Glomerular endothelial cell (primary cell): ENCODE measurements around the gene MYCL. TPM values are rescaled to one million over a fixed set of nuclear protein-coding genes. Genes with fewer than 3 reads are reported as not detected.

Experiments
- DNase-seq: peaks from one replicate; pipeline ENCODE4 v3.0.0-alpha.2; 2011; ENCODE audit warnings: low read depth, low spot score; ENCODE audit errors: extremely low read depth
- total RNA-seq: library from RNA; depleted of rRNA; stranded (reverse); fragments of >200 nt; gene quantifications from 2 replicates; pipeline ENCODE4 v1.2.3, GENCODE V29; 2015

Gene MYCL, protein sequence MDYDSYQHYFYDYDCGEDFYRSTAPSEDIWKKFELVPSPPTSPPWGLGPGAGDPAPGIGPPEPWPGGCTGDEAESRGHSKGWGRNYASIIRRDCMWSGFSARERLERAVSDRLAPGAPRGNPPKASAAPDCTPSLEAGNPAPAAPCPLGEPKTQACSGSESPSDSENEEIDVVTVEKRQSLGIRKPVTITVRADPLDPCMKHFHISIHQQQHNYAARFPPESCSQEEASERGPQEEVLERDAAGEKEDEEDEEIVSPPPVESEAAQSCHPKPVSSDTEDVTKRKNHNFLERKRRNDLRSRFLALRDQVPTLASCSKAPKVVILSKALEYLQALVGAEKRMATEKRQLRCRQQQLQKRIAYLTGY
- total RNA-seq: 2.5 and 3.3 TPM in 2 replicates

DNA sequence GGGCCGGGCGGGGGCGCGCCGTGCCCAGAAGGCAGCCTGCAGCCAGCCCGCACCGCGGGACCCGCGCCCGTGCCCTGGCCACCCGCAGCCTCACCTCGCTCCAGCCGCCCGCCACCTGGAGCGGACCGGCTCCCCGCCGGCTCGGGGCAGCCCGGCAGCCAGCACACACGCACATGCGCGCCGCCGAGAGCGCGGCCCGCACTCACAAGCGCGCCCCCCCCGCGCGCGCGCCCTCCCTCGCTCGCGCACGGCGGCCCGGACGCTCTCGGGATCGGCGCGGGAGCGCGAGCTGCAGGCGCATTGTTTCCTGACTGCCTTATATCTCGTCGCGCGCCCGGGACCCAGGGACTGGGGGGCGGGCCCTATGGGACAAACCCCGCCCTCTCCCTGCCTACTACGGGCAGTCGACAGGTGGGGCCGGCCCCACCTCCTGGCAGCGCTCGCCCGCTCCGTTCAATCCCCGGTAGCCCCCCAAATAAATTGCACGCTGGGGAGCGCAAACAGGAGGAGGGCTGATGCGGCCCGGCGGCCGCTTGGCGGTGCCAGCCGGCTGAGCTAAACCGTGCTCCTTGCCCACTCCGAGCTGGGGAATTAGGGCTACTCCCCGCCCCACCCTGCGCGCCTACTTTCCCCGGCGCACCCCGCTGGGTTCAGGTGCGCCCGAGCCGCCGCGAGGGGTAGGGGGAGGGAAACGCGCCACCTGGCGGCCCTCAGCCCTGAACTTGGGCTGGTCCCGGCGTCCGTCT lies at the start of gene MYCL:
Gene MYCL, minus strand, starts transcription at position 204 of the 746 bp plus-strand sequence. CDS start 483 bp downstream, outside the sequence.
- no peak for DNase-seq

DNA sequence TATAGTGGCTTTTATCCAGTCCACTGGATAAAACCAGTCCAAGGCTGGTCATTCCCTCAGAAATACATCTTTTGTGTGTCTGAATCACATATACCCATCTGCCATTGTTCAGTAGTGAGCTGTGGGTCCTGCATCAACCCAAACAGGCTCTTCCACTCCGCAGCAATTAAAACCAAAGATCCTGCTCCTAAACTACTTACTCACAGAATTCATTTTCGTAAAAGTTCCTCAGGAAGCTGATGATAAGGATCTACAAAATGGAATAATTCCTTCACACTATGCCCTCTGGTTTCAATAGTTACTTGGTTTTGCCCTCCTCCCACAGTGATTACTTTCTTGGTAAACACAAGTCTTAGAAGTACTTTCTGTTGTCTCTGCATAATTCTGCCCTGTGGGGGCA lies 48.2 kb upstream of the MYCL start:
- no peak for DNase-seq

DNA sequence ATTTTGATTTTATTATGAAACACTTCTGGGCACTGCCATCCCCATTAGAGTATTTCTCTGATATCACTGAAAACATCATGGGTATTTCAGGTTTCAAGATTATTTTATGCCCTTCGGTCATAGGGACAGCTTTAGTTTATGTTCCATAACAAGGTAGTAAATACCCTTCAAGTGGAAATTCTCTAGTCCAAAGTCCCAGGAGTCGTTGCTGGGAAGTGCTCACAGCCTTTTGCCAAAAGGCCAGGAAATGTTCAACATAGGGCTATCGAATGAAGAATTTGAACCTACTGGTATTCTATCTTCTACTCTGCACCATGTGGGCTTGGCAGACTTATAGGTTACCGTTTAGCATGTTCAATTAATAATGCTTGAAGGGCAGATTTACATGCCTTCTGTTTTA lies 45.5 kb upstream of the MYCL start:
- DNase-seq: no peak

DNA sequence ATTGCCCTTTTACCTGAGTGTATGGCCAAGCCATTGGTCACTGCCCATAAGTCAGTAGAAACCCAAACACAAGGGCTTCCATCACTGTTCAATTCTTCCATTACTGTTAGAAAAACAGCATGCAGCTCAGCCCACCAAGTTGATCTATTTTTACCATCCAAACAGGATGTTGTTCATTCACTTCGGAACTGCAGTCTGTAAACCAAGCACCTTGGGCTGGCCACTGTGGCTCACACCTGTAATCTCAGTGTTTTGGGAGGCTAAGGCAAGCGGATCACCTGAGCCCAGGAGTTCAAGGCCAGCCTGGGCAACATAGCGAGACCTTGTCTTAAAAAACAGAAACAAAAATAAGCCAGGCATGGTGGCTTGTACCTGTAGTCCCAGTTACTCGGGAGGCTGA lies 44.5 kb upstream of the MYCL start:
- no peak for DNase-seq

DNA sequence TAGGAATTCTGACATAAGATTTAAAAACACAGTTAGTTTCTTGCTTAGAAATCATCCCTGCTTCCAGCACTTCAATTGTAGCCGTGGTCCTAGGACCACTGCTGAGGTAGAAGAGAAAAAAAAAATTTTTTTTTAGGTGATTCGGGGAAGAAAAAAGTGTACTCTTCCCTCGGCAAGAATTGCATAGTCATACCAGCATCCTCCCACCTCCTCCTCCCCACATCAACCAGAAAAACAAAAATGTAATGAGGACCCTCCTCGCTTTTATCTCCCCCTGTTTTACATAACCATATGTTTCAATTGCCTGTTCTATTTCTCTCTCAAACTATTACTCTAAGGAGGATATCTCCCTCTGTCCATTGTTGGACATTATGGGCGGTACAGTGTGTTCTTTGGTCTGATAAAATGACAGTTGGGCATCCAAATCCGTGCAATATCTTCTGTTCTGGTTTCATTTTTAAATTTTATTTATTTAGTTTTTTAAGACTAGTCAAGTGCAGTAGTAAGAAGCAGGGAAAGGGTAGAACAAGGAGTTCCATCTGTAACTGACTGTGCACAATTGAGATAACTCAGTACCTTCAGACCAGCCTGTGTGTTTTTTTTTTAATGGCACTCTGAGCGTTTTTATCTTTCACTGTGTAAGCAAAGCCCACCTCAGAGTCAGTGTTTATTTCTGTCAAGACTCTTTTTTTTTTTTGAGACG lies 42.8 kb upstream of the MYCL start:
- no peak for DNase-seq

DNA sequence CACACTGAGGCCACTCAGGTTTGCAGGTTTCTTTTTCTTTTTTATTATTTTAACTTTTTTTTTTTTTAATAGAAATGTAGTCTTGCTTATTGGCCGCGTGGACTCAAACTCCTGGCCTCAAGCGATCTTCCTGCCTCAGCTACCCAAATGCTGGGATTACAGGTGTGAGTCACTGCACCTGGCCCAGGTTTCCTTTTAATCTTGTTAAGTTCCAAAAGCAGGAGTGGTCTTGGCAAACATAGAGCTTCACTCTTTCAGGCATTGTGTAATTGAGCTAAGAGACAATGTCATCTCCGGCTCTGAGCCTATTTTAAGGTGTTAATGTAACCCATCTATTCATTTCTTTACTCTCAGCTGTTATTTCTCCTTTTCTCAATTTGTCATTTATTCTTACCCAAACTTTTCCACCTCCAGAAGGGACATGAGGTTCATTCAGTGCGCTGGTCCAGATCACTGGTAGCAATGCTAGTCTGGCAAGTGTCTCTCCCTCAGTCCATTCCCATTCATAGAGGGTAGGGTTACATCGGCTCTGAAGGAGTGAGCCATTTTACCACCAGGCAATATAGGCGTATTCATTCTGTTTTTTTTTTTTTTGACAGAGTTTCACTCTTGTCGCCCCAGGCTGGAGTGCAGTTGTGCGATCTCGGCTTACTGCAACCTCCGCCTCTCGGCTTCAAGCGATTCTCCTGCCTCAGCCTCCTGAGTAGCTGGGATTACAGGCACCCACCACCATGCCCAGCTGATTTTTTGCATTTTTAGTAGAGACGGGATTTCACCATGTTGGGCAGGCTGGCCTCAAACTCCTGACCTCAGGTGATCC lies 42.0 kb upstream of the MYCL start:
- DNase-seq: no peak

DNA sequence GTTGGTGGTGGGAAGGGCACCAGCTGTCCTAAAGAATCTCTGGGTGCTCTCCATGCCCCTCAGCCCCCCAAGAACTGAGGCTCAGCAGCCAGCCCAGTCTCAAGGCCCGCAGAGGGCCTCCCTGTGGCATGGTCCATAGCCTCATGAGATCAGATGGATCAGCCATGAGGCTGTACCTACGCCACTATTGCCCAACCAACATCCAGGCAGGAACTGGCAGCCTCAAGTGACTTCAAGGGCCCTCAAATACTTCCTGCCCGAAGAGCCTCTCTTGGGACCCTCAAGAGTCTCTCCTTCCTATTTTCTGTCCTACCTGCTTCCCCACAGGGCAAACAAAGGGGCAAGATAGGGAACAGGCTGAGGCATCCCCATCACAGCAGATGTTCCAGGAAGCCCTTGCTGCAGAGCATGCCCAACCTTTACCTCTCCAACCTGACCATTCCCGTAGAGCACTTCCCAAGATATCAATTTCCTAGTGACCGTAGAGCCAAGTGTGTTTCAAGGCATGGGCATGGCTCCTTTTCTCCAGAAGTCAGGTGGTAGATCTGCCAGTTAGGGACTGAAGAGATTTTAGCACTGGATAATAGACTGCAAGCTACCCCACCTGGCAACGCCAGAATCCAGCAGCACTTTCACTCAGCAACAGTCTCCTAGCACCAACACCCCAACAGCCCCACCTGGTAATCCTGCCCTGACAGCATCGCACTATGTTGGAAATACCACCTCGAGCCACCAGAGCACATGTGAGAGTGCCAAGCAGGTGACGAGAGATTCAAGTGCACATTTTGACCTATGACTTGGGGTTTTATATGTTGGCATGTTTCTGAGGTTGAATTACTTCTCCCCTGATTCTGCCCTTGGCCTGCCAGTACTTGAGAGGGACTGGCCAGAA lies 39.5 kb upstream of the MYCL start:
- DNase-seq: no peak

DNA sequence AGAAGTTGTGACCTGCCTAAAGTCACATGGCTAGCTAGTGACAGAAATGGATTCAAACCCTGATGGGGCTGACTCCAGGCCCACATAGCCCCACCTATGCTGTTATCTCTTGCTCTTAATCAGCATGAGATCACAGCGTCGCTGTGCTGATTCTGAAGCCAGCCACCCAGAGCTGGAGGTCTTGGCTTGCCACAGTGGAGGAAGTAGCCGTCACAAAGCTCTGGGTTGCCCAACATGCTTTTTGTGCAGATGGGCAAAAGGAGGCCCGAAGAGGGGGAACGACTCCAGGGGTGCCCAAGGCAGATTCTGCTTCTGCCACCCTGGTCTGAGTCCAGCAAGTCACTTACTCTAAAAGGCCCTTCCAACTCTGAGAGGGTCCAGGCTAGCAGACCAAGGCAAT lies 38.5 kb upstream of the MYCL start:
- DNase-seq: no peak

DNA sequence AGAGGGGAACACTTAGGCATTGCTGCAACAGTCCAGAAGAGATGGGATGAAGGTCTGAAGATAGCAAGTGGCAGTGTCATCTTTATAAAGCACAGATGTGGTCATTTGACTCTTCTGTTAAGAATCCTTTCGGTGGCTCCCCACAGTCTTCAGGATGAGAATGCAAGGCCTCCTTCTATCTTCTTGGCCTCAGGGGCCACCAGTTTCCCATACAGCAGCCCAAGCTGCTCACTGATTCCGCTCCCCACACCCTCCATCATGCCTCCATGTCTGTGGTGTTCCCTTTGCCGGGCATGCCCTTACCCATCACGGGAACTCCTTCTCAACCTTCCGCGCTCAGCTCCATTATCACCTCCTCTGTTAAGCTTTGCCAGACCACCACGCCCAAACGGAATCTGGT lies 37.1 kb upstream of the MYCL start:
- DNase-seq: no peak

DNA sequence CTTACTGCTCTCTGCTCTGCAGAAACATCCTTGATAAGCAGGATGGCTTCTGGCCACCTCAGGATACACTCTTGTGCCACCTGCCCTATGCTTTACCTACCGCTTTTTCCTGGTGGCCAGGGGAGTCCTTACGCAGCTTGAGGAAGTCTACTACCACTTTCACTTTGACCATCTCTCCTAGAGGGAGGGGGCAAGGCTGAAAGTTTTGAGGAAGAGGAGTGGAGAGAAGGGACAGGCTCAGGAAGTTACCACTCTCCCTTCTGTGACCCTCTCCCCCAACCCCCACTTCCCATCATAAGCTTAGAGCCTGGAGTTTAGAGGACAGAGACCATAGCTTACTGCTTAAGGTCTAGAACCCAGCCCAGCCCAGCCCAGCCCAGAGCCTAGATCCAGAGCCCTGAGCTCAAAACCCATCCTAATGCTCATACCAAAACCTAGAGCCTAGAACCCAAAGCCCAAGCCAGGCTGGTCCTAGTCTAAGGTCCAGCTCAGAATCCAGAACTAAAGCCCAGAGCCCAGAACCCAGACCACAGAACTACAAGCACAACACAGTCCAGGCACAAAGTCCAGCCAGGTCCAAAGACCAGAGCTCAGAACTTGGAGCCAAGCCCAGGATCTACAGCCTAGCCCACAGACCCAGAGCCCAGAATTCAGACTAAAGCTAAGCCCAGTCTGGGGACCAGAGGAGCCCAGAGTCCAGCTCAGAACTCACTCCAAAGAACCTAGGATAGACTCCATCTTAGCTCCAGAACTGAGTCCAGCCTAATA lies 35.2 kb upstream of the MYCL start:
- DNase-seq: no peak

DNA sequence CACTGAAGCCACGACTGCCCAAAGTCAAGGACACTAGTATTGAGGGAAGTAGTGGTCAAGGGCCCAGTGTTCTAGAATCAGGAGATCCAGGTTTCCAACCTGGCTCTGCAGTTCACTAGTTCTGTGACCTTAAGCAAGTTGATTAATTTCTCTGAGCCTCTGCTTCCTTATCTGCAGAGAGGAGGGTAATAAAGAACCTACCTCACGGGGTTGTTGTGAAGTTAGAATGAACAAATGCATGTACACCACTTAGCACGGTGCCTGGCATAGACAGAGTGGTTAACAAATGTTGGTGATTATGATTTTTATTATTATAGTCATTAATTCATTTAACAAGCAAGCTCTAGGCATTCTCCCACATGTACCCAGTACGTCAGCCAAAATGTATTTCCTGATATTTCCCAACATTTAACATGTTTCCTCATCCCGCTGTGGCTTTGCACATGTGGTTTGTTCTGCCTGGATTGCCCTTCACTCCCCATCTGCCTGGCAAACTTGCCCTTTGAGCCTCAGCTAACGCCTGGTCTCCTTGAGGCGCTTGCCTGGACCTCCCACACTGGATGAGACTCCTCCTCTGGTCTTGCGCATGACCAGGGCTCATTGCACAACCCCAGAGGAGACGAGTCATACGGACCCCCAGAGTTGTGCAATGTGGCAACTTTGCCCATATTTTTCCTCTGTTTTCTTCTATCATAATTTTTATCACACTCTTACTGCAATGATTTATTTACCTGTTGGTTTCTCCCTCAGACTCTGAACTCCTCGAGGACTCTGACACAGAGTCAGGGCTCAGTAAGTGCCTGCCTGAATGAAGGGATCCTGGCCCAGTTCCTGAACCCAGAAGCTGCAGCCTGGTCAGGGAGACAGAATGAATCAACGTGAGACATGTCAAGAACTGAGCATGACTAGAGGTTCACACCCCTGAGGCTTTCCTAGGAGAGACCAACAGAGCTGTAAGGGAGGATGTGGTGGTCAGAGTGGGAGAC lies 32.5 kb upstream of the MYCL start:
- DNase-seq: no peak

DNA sequence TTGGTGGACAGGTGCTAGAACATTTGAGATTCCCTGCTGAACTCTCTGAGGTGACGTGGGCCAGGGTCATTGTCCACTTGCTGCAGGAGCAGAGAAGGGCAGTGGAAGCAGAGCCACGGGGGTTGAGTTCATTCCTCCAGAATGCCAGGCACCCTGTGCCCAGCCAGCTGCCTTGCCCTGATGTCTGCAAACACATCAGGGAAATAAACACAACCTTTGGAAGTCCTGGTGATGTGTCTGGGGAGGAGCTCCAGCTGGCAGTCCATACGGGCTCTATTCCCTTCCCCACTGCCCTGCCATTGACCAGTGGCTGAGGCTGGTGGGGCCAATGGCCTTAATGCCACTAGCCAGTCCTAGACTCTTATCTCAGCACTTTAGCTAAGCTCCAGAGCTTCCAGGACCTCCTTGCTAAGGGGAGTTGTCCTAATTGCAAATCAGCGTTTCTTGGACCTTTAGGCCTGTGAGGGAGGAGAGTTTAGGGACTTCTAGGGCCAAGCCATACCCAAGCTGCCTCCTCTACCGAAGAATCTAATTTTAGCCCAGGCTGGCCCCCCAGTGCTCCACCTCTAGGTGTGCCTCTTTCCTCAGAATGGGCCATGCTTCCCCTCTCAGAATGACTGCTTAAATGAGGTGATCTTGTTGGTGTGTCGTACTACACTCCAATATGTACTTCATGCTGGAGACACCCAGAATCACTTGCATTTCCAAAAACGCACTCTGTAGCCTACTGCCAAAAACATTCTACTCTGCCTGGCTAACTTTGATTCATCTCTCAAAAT lies 27.3 kb upstream of the MYCL start:
- no peak for DNase-seq

DNA sequence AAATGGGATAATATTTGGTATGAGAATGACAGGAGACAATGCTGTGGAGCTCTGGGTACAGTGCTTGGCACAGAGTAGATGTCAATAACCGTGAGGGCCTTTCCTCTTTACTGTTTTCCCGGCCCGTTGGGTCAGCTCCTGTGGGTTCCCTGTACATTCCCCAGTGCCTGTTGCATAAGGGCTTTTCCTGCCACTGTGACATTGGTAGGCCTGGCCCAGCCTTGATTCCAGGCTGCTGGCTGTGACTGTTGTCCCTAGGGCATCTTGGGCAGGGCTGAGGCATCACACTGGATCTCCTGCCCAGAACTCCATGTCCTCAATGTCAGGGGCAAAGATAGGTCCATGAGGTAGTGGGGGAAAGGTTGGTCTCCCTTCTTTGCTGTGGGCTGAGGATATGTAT lies 25.8 kb upstream of the MYCL start:
- DNase-seq: no peak

DNA sequence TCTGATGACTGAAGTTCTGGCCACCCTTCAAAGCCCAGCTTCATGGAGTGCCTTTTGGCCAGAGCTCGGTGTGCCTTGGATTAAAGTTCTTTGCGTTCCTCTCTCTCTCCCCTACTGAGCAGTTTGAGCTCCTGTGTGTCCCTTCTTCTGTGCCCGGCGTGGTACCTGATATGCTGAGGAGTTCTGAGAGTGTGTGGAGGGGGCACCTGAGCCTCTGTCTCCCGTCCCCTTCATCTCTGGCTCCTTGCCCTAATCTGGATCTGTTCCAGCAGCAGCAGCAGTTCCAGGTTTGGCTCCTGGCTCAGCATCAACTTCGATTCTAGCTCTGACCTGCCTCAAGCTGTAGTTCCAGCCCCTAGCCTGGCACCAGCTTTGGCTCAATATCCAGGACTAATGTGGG lies 25.1 kb upstream of the MYCL start:
- no peak for DNase-seq

DNA sequence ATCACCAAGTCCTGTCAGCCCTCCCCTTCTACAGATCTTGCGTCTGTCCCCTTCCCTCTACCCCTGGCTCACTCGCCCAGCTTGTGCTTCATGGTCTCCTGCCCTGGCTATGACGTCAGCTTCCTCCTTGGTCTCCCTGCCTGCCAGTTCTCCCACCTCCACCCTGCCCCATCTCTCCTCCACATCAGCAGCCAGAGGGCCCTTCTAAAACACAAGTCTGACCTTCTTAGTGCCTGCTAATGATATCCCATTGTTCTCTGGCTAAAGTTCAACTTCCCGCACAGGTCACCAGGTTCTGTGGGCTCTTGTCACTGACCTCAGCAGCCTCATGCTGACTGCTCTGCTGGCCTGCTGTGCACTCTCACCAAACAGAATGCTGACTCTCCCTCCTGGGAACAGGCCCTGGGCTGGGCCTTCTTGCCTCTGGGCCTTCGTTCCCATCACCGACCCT lies 24.7 kb upstream of the MYCL start:
- DNase-seq: no peak

DNA sequence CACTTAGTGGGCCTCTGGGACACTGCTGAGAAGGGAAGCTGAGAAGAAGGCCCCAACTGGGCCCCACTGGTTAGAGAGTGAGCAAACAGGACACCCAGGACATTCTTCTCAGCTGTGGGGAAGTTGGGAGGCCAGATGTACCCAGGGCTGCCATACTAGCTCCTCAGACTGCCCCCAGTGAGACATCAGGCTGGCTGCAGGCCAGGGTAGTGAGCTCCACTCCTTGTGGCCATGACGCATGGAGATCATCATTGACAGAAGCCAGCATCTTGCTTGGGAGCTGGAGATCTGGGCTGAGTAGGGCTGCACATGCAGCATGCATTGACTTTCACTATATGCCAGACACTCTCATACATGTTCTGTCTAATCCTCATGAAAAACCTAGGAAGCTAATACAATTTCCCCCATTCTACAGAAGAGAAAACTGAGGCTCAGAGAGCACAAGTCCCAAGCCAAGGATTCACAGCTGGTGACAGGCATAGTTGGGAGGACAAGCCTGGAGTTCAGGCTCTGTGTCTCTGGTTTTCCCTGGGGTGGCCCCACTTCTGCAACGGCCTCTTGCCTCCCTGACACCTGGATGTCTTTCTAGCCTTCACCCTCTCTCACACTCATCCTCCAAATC lies 24.1 kb upstream of the MYCL start:
- no peak for DNase-seq

DNA sequence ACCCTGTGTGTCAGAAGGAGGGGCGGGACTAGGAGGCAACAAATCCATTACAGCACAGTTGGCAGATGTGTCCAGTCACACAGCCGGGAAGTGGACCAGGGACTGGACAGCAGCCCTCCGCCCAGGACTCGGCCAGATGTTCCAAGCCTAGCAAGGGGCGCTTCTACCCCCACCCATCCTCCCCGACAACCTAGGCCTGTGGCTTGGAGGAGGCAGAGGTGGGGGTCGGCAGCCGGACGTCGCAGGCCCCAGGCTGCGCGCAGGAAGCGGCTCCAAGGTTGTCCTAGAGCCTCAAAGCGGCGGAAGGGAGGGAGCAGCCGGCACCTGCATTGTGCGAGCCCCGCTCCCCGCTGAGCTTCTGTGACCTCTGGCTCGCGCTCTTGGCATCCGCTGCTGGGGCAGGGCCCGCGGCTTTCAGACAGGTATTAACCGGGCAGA lies 20.6 kb upstream of the MYCL start:
- DNase-seq: no peak
